ENCODE measurements around the gene DRD3.

DRD3 gene

DNA sequence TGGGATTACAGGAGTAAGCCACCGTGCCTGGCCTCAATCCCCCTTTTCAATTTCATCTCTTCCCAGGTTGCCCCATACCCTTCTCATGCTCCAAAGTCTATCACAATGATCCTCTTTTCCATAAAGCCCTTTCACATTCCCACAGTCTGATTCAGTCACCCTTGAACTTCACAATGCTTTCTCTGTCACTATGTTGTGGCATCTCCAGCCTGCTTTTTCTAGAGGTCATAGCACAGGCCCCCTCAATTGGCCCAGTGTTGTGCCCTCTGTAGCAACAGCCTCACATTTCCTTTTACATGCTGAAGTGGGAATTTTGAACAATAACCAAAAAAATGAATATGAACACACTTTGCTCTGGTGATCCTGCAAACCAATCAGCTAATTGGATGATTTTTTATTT, 21.5 kb downstream of the DRD3 start:
- H3K4me3 ChIP-seq (ENCODE audit: low read length) = no peak overlapping the region
- DNase-seq (ENCODE audit: low read depth) = no peak
- TF ChIP-seq, protein P1, sequence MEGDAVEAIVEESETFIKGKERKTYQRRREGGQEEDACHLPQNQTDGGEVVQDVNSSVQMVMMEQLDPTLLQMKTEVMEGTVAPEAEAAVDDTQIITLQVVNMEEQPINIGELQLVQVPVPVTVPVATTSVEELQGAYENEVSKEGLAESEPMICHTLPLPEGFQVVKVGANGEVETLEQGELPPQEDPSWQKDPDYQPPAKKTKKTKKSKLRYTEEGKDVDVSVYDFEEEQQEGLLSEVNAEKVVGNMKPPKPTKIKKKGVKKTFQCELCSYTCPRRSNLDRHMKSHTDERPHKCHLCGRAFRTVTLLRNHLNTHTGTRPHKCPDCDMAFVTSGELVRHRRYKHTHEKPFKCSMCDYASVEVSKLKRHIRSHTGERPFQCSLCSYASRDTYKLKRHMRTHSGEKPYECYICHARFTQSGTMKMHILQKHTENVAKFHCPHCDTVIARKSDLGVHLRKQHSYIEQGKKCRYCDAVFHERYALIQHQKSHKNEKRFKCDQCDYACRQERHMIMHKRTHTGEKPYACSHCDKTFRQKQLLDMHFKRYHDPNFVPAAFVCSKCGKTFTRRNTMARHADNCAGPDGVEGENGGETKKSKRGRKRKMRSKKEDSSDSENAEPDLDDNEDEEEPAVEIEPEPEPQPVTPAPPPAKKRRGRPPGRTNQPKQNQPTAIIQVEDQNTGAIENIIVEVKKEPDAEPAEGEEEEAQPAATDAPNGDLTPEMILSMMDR (conservative IDR thresholded peaks at IDR 0.05; ENCODE audit: low read length) = no peak

DNA sequence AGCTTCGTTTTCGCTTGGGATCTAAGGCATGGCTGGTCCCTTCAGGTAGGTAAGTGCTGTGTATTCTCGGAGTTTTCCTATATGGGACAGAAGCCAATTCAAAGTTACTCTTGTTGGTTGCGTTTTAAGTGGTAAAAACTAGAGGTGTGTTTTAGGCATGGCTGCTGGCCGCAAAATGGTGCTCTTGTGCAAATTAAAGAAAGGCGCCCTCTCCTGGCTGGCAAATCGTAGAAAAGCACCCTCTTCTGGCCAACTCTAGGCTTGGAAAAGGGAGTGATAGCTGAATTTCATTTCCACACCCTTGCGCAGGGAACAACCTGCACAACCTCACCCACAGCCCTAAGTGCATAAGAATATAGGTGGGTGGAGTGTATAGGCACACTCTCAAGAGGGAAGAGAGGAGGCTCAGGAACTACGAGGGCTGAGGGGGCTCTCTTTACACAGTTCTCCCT, 23.5 kb downstream of the DRD3 start:
- DNase-seq (ENCODE audit: low read depth) = peak; percentile 11
- H3K4me3 ChIP-seq (ENCODE audit: low read length) = no peak overlapping the region
- TF ChIP-seq, protein P1 (conservative IDR thresholded peaks at IDR 0.05; ENCODE audit: low read length) = peak; percentile 57

DNA sequence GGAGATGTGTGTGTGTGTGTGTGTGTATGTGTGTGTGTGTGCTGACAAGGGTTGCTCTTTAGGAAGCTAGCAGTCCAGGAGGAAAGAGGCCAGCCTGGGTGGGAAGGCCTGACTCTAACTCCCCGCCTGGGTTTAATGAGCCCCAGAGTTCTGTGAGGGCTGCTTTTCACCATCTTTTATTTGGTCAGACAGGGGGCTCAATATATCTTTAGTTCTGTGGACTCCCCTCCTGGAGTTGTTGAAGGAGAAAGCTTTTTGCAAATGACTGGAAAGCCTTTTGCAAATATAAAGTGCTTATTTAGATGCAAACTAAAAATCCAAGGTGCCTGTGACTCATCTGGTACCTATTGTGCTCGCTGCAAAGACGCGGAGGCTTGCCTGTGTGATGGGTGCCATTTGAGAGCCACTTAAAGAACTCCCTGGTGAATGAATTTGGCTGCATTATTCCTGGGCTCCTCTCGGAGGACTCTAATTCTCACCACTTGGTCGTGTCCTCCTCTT, 24.5 kb downstream of the DRD3 start:
- H3K4me3 ChIP-seq (ENCODE audit: low read length) = no peak overlapping the region

DNA sequence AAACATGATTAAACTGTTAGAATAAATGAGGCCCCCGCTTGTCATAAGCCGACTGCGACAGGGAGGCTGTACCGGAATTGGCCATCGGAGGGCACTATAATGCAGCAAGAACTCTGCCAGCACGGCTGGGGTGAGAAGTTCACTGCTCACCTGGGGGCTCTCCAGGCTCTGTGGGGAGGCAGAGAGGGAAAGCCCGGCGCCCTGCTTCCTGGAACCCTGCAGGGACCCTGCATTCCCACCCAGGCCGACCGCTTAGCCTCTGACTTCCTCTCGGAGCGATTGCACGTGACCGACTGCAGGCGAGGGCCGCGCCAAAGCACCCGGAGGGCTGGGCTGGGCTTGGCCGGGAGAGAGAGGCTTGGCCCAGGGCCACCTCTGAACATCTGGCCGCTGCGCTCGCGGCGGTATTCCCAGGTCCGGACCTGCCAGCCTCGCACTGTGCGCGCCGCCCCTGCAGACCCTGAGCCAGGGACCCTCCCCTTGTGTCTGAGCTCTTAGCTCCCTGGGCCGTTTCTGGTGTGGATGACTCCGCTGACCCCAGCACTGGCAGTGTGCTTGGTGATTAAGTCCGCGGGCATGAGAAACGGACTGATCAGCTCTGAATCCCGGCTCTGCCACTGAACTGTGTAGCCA, 26.2 kb downstream of the DRD3 start:
- H3K4me3 ChIP-seq (ENCODE audit: low read length) = peak overlapping the region; percentile 67
- peak; percentile 69 for DNase-seq (ENCODE audit: low read depth)
- TF ChIP-seq, protein P1 (conservative IDR thresholded peaks at IDR 0.05; ENCODE audit: low read length) = peak; percentile 90

More for the DNA sequence above, 24.5 kb downstream of the DRD3 start:
- no peak for DNase-seq (ENCODE audit: low read depth)
- TF ChIP-seq, protein P1 (conservative IDR thresholded peaks at IDR 0.05; ENCODE audit: low read length) = no peak

DNA sequence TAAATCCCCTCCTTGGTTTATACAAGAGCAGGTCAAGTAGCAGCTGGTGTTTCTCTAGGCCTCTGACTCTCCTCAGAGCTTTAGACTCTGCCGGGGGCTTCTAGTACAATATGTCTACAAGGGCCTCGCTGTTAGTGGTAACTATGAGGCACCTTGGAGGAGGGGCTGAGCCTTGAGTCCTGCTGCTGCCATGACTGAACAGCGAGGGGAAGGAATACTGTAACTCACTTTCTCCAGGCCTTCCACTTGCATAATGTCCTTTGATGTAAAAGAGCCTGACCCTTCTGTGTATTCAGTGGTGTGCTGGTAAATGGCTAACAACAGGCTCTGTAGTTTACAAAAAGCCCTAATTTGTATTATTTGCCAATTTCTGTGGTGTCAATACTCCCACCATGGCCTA, 27.8 kb downstream of the DRD3 start:
- no peak for DNase-seq (ENCODE audit: low read depth)
- TF ChIP-seq, protein P1 (conservative IDR thresholded peaks at IDR 0.05; ENCODE audit: low read length) = no peak
- no peak overlapping the region for H3K4me3 ChIP-seq (ENCODE audit: low read length)

DNA sequence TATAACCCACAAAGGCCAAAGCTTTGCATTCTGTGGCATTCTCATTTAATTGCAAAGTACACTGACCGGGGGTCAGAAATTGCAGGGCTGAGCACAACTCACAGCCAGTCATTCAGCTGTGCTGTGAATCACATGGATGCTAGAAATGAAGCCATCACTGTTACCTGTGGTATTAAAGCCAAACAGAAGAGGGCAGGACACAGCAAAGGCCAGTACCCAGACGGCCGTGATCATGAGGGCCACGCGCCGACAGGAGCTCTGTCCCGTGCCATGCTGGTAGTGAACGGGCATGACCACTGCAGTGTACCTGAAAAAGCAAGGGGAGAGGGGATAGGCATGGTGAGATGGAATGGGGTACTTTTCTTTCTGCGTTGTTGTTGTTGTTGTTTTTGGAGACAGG, 31.6 kb downstream of the DRD3 start:
- TF ChIP-seq, protein P1 (conservative IDR thresholded peaks at IDR 0.05; ENCODE audit: low read length) = no peak
- no peak overlapping the region for H3K4me3 ChIP-seq (ENCODE audit: low read length)
- no peak for DNase-seq (ENCODE audit: low read depth)
